Activated gamma-delta T cell treated with anti-CD3 and anti-CD28 coated beads, Interleukin-2, amount 50 U/mL, for 16 hours (primary cell): Measurements from ENCODE around the gene PPP1R26.
"Not testable (repeated sequence)": the region's sequence is repeated elsewhere in the genome, so short reads cannot be mapped to it uniquely, and the experiment has no call there.

ENCODE experiments used
- DNase-seq: peaks from one replicate; pipeline ENCODE4 v3.0.0-alpha.2; 2020; ENCODE audit warnings: low read depth

Gene PPP1R26

DNA sequence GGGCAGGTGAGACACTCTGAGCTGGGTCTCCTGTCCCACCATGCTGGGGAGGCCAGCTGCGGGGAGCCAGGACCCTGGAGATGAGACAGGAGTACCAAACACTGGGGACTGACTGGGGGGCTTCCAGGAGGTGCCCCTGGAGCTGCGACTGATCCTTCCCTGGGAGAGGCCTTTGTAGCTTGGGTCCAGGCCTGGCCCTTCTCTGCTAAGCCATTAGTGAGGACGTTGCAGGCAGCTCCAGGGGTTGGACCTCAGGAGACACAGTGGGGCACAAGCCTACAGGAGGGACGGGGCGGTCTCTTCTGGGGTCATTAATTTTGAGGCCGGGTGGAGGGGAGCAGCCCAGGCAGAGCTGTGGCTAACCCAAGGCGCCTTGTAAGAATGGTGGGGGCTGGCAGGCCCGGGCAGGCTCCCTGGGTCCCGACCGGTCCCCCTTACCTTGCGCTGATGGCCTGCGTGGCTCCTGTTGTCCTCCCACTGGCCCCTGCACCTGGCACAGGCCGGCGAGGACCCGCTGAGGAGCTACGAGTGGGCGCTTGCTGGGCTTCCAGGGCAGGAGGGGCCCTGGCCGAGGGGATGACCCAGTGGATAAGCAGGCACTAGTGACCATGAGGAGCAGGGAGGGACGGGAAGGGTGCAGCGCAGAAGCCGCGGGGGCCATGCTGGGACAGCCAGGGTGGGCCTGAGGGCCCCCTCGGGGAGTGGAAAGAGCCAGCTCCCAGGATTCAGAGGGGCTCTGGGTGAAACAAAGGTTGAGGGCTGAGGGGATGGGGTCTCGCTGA, 26.0 kb downstream of the PPP1R26 start:
- DNase-seq = no peak

DNA sequence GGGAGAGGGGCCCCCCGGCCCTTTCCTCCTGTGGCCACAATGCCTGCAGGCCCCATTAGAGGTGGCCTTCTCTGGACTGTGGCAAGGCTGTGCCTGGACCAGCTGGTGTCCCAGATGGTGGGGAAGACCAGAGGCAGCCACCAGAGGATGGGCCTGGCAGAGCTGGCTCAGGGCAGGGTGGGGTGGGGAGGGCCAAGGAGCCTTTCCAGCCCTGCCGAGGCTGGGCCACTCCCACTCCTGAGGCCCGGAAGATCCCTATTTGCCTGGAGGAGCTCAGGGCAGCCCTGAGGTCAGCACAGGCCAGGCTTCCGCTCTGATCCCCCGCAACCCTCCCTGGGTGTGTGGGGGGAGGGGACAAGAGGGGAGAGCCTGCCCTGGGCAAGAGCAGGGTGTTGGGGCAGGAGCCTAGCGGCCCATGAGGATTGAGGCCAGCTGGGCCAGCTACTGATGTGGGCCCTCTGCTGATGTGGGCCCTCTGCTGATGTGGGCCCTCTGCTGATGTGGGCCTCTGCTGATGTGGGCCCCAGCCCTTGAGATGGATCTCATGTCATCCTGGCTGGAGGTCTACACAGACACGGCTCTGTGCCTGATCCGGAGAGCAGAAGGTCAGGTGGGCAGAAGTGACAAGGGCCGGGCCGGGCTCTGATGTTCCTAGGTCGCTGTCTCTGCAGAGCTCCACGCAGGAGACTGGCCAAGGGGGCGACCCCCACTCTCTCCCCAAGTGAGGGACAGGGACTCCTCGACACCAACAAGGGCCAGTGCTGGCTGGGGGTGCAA, 26.9 kb downstream of the PPP1R26 start:
- no peak for DNase-seq

DNA sequence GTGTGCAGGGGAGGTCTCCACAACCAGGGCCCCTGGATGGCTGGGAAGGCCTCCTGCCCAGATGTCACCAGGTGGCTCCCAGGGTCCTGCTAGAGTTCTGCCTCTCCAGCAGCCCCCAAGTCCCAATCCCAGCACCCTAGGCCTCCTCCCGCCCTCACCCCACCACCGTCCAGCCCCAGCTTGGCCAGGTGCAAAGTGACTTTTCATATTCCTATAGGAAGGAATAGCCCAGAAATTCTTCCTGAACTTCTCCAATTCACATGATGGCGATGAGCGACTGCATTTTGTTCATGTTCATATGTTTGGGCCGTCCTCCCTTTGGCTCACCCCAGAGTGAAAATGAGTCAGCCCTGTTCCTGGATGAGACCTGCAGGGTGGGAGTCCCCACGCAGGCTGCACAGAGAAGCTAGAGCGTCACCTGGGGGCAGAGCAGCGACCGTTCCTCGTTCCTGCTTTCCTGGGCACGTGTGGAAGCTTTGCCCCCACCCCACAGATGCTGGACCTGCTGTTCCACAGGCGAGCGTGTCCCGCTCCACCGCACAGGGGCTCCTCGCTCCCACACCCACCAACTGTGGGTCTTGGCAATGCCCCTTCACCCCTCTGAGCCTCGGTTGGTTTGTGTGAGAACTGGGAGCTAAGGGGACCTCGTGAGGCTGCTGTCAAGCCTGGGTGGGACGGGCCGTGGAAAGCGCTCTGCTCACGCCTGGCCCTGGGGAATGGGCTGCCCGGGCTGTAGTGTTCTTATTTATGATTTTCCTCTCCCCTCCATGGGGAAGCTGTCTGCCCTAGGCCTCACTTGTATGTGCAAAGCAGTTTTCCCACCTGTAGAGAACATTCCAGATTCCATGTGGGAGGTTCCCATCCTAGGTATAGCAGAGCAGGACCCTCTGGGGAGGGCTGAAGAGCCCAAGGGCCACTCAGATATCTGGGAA, 27.8 kb downstream of the PPP1R26 start:
- DNase-seq = no peak

DNA sequence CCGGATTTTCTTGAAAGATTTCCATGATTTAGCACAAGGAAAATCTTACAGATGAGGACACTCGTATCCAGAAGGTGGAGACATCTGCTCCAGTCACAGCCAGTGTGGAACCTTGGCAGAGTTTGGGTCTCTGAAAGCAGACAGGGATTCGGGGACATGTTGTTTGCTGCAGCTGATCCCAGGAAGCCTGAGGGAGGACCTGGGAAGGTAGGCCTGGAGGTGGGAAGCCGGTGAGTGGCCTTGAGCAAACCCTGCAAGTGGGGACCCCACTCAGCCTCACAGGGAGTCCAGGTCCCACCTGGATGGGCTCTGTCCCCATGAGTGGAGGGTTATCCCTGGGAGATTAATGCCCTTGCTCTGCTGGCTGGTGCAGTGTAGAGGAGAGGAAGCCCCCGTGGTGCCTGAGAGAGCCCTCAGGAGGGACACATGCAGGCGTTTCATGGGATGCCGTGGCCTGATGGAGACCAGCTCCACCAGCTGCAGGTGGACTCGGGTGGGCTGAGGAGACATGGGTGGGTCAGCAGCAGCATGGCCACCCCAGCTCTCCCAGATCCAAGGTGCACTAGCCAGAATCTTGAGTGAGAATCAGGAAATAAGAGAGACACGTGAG, 28.7 kb downstream of the PPP1R26 start:
- no peak for DNase-seq

DNA sequence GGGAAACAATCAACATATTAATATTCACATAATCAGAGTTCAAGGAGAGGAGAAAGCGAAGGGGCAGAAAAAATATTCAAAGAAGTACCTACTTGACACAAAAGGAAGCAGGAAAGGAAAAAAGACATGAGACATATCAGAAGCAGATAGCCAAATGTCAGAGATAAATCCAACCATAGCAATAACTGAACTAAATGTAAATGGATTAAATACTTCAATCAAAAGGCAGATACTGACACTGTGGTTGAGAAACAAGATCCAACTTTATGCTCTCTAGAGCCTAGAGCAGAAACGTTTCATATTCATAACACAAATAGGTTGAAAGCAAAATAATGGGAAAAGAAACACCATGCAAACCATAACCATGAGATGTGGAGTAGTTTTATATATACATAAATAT, 29.9 kb downstream of the PPP1R26 start:
- no peak for DNase-seq

DNA sequence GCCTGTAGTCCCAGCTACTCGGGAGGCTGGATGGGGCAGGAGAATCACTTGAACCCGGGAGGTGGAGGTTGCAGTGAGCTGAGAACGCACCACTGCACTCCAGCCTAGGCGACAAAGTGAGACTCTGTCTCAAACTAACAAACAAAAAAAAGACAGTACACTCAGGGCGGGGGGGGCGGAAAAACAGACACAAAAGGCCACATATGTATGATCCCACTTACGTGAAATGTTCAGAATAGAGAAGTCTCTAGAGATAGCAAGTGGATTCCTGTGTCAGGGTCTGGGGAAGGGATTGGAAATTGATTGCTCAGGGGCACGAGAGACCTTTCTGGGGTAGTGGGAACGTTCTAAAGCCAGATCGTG, 32.6 kb downstream of the PPP1R26 start:
- no peak for DNase-seq

DNA sequence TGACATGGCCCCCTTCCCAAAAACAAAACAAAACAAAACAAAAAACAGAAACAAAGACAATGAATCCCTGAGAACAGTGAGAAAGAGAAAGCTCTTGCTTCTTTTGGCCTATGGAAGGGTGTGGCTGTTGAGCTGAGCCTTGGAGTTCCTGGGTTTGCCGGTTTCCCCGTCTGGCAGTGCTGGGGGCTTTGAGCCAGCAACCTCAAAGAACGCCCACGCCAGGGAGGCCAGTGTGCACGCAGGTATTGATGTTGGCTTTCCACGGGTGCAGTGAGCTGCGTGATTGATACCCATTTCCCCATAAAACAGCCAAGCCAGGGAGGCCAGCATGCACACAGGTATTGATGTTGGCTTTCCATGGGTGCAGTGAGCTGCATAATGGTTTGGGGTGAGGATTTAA, 33.3 kb downstream of the PPP1R26 start:
- DNase-seq = no peak

DNA sequence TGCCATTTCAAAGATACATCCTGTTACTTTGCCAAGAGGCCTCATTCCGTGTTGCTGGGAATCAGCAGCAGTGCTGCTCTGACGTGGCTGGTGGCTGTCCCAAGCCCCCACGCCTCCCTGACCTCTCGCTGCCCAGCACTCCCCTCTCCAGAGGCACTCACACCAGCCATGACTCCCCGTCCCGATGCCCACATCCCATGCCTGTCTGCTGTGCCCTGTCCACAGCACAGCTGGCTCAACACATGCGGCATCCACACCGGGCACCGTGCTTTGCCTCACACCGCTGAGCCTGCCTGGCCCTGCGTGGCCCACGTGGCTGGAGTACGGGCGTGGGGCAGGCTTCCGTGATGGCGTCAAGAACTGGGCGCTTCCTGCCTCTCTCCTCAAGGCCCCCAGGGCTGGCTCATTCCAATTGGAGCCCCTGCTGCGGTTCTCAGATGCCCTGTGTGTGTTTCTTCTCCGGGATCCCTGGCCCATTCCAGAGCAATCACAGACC, 33.8 kb downstream of the PPP1R26 start:
- DNase-seq = no peak

DNA sequence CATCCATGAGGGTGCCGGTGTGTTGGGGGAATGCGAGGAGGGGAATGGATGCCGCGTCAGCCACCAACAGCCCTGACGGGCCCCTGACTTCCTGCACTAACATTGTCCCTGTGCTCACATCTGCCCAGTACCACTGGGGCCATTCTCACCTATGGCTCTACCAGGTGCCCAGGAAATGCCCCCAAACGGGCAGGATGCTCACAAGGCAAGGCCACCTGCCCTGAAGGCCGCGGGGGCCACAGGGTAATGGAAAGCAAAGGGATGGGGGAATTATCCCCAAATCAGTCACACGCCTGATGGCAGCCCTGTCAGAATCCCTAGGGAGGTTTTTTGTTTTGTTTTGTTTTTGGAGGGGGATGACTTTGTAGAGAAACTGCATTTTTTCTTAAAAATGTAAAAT, 34.3 kb downstream of the PPP1R26 start:
- DNase-seq = not testable (repeated sequence)

DNA sequence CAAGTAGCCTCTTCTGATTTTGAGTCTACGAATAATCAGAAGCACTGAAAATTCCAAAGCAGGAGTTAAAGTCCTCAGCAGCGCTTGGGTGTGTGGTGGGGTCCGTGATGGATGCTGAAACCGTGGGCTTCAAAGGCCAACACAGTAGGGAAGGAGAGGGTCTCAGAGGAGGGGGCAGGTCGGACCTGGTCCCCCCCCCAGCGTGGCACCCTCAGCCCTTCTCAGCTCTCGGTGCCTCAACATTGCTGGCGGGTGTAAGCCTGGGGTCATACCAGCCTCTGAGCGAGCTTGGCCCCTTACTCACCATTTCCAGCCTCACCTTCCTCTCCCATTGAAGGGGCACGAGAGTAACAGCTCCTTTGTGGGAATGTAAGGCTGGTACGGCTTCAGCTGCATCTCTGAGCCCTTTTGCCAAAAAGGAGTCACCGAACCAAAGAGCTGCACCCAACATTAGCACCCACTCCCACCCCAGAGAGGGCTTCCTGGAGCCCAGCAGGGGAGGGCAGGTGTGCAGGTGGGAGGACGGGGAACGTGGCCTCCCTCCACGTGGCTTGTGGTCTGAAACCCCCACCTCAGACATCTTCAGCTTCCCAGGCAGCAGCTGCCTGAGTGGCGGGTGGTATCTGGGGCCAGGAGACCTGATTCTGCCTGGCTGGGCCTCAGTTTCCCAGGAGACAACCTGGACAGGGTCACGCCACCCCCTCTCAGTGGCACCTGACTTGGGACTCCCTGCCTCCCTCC, 34.9 kb downstream of the PPP1R26 start:
- no peak for DNase-seq

DNA sequence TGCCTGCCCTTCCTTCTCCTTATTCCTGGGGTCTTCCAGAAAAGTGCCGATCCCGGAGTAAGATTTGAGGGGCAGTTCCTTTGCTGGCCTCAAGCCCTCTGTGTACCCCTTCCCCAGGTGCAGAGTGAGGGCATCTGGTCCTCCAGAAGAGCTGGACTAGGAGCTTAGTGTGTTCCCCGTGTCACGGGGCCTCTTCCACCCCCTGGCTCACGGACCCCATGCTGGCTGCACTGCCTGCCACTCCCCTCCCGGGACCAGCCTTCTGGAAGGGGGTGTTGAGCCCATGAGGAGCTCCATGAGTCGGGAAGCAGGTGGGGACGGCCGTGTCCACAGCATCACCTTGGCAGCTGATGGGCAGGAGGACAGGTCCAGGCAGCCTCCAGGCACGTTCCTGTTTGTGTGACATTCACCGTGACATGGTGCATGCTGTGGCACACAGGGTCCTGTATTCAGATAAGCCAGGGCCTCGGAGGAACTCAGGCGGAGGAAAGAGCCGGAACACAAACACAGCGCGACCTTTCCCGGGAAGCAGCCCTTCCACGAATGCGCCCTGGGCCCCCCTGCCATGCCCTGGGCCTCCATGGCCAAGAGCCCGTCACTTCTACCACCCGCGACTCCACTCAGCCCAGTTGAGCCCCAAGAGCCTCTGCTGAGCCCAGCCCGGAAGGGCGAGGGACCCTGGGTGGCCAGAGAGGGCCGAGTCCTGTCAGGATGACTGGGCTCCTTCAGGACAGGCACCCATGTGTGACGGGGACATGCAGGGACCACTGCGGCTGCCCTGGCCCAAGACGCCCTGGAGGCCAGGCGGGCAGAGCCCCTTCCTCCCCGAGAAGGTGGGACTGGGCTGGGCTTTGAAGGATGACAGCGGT, 35.7 kb downstream of the PPP1R26 start:
- DNase-seq = no peak

DNA sequence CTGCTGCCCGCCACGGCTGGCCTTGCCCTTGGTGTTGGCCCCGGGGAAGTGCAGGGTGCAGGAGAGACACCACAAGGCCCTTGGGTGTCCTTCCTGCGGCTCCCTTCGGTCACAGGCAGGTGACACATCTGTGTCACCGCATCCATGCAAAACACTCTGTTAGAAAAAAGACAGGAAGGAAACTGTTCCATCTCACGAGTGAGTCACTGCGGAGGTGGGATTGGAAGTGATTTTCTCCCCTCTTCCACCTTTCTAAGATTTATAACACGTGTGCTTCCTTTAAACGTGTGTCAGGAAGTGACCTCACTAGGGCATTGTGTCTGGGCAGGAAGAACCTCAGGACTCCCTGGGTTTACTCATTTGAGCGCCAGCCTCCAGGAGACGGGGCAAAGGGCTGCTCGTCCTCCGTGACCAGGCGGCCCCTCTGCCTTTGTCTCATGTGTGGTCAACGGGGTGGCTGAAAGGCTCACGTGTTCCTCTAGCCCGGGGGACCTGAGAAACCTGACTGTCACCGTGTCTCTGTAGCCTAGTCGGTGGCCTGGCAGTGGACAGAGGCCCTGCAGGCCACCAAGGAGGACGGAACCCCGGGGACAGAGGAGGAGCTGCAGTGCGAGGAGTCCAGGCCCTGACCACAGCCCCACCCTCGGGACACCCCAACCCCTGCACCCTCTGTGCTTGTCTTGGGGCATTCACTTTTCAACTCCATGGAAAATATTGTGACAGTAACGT, 36.7 kb downstream of the PPP1R26 start:
- no peak for DNase-seq

DNA sequence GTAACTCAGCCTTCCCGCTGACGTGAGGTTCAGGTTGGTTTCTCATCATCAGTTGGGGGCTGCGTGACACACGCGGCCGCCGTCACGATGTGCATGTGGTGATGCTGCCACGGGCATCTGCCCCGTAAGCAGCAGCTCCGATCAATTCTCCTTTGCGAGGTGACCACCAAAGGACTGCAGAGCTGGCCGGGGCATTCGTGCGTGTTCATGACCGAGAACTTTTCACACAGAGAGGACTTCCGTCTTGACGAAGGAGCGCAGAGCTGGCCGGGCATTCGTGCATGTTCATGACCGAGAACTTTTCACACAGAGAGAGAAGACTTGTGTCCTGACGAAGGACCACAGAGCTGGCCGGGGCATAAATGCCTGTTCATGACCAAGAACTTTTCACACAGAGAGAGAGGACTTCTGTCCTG, 37.8 kb downstream of the PPP1R26 start:
- DNase-seq = no peak

DNA sequence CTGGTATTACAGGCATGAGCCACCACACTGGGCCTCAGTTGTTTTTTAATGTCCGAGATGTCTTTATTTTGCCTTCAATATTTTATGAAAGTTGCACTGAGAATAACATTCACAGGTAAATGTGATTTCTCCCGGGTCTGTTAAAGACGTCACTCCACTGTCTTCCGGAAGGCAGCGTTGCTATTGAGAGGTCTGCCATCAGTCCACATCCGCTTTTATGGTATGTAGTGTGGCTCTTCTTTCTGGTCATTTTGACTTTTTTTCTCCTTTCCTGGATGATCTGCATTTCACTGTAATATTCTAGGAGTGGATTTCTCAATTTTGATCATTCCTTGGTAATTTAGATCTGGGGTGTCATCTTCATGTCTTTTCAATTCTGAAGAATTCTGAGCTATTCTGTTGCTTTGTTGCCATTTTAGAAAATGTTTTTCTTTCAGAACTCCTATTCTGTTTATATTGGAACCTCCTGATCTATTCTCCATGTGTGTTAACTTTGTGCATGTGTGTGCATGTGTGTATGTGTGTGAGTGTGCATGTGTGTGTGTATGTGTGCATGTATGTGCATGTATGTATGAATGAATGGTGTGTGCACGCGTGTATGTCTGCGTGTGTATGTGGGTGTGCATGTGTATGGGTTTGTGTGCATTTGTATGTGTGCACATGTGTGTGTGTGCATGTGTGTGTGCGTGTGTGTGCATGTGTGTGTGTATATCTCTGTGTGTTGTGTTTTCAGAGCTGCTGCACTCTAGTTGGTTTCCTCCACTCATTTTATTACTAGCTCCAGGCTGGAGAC, 39.8 kb downstream of the PPP1R26 start:
- DNase-seq = no peak

DNA sequence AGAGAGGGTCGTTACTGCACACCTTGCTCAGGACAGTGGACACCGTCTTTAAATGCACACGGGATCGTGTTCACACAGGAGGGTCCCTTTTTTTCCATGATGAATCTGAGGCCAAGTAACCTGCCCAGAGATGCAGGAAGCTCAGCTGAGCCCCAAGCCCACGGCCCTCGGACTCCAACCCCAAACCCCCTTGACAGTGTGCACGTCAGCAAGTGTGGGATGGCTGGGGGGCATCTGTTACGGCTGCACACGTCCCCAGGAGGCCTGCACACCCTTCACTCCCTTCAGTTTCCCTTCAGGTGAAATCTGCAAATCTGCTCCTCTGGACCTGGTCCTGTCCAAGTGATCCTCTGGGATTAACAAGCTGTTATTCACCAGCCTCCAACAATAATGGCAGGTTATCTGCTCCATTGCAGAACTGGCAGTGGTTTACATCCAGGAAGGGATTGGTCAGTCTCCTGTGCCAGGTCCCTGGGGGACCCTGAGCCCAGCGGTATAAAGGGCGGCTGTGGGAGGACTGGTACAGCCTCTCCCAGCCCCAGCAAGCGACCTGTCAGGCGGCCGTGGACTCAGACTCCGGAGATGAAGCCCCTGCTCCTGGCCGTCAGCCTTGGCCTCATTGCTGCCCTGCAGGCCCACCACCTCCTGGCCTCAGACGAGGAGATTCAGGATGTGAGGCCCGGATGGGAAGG, 41.5 kb downstream of the PPP1R26 start, which contains the start of gene LCN1:
Gene LCN1, plus strand, starts transcription at position 525 of the 692 bp plus-strand sequence. Its CDS starts 58 bp downstream, at position 583.
- DNase-seq = no peak

DNA sequence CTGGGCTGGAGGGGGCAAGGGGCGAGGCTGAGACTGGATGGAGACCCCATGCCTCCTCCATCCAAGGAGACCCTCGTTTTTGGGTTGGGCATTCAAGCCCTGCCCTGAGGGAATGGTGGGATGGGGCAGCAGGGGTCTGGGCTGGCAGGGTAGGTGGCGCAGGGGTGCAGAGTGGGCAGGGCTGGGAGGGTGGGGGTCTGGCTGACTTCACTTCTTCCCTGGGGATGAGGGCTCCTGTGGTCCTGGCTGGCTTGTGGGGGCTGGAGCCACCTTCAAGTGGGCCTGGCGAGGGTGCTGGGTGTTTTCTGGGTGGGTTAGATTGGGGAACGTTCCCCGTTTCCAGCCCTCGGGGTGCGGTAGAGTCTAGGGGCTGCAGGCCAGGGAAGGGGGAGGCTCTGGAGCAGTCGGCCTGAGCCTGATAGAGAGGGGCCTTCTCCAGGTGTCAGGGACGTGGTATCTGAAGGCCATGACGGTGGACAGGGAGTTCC, 42.1 kb downstream of the PPP1R26 start:
- DNase-seq = no peak

DNA sequence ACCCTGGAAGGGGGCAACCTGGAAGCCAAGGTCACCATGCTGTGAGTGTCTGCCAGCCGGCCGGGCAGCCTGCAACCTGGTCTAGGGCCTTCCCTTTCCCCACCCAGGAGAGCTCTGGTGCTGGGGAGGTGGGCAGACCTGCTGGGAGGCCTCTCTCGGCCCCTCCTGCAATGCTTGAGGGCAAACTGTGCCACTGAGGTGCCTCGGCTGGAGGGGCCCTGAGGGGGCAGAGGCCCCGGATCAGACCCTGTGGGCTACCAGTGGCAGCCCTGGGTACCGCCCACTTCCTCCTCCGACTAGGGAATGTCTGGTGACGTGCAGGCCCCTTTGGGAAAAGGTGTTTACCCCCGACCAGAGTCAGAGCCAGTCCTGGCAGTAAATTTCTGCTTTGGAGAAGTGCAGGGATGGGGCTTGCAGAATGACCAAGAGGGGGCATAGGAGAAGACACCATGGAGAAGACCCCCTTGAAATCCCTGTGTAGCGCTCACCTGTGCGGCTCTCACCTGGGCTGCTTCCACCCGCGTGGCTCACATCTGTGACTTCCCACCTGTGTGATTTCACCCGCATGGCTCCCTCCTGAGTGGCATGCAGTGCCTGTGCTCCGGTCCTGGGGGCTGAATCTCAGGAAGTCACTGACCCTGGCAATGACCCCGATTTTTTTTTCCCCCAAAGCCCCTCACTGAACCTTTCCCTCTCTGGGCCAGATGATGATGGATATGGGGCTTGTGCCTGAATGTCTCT, 42.7 kb downstream of the PPP1R26 start:
- no peak for DNase-seq
